Middle frontal gyrus (tissue), 1 donor: ENCODE data around the gene MUC20.

Experiments
- DNase-seq: peaks from one replicate; pipeline ENCODE4 v3.0.0-alpha.2; 2015; ENCODE audit warnings: low spot score; ENCODE audit errors: extremely low spot score

MUC20 gene

GRCh38 chr3:195754906-195755305 lies 34.1 kb downstream of the MUC20 start:
- no peak for DNase-seq

GRCh38 chr3:195755391-195755790 lies 34.6 kb downstream of the MUC20 start:
- DNase-seq = no peak

- DNase-seq = no peak
These were observed 35.3 kb downstream of the MUC20 start for GRCh38 chr3:195755791-195756676.

GRCh38 chr3:195757438-195757770 lies 36.6 kb downstream of the MUC20 start:
- DNase-seq = no peak

- DNase-seq = no peak
These were observed 37.0 kb downstream of the MUC20 start for GRCh38 chr3:195757827-195758226.

- no peak for DNase-seq
These were observed 38.1 kb downstream of the MUC20 start for GRCh38 chr3:195758721-195759353.

- DNase-seq = no peak
These were observed 39.8 kb downstream of the MUC20 start for GRCh38 chr3:195760345-195761122.

GRCh38 chr3:195761123-195761566 lies 40.4 kb downstream of the MUC20 start:
- DNase-seq = no peak

- no peak for DNase-seq
These were observed 40.9 kb downstream of the MUC20 start for GRCh38 chr3:195761567-195762248.

- no peak for DNase-seq
These were observed 41.4 kb downstream of the MUC20 start for GRCh38 chr3:195762249-195762585.

- no peak for DNase-seq
These were observed 41.8 kb downstream of the MUC20 start for GRCh38 chr3:195762611-195763010.

- DNase-seq = no peak
These were observed 42.5 kb downstream of the MUC20 start for GRCh38 chr3:195763076-195763830.

GRCh38 chr3:195763843-195764825 lies 43.4 kb downstream of the MUC20 start:
- no peak for DNase-seq

GRCh38 chr3:195764961-195765706 lies 44.4 kb downstream of the MUC20 start:
- no peak for DNase-seq

- DNase-seq = no peak
These were observed 45.9 kb downstream of the MUC20 start for GRCh38 chr3:195766671-195767070.

GRCh38 chr3:195767792-195768191 lies 47.0 kb downstream of the MUC20 start:
- DNase-seq = no peak

- DNase-seq = no peak
These were observed 47.6 kb downstream of the MUC20 start for GRCh38 chr3:195768414-195768813.

GRCh38 chr3:195768831-195769303 lies 48.1 kb downstream of the MUC20 start:
- no peak for DNase-seq

GRCh38 chr3:195769551-195769950 lies 48.8 kb downstream of the MUC20 start:
- DNase-seq = no peak
